ENCODE data around the gene RORC.

DNA sequence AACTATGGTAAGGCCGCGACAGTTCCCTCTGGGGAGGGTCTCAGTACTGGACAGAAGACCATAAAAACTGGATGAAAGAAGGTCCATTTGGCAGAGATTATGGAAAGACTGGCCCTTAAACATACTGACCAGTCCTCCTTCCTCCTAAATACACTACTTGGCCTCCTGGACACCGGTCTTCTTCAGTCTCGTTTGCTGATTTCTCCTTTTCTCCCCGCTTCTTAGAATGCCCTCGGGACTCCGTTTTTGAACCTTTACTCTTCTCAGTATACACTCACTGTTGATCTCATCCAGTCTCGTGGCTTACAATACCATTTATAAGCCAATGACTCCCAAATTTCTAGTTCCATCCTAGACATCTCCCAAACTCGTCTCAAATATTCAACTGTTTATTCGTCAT is 67.6 kb downstream of the RORC start:
- TF ChIP-seq EZH2 (IDR thresholded peaks at IDR 0.05; ENCODE audit: low read length): no peak
- TF ChIP-seq, protein P1, sequence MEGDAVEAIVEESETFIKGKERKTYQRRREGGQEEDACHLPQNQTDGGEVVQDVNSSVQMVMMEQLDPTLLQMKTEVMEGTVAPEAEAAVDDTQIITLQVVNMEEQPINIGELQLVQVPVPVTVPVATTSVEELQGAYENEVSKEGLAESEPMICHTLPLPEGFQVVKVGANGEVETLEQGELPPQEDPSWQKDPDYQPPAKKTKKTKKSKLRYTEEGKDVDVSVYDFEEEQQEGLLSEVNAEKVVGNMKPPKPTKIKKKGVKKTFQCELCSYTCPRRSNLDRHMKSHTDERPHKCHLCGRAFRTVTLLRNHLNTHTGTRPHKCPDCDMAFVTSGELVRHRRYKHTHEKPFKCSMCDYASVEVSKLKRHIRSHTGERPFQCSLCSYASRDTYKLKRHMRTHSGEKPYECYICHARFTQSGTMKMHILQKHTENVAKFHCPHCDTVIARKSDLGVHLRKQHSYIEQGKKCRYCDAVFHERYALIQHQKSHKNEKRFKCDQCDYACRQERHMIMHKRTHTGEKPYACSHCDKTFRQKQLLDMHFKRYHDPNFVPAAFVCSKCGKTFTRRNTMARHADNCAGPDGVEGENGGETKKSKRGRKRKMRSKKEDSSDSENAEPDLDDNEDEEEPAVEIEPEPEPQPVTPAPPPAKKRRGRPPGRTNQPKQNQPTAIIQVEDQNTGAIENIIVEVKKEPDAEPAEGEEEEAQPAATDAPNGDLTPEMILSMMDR (optimal IDR thresholded peaks at IDR 0.05 in 1 of 3, IDR thresholded peaks at IDR 0.05 in 1 of 3, conservative IDR thresholded peaks at IDR 0.05 in 1 of 3; ENCODE audit: extremely low read depth in 1 of 3, insufficient read depth in 2 of 3, low read length in 3 of 3): no peak

Measured in keratinocyte (primary cell).